HCT116 (cell line): ENCODE measurements around the gene CCNJ. TPM values are rescaled to one million over a fixed set of nuclear protein-coding genes. Genes with fewer than 3 reads are reported as not detected.

Experiments used
- ATAC-seq: fragments of 200-7000 bp; cut with Tn5 transposase; 2 replicates; pipeline ENCODE4 v1.9.1; 2020; ENCODE audit warnings: mild to moderate bottlenecking, moderate library complexity
- BruUV-seq: library from RNA; stranded (reverse); fragments of 400-500 nt; replicated peaks from 2 replicates; lab custom pipeline; 2021; lab: Mats Ljungman, UMichigan
- CTCF ChIA-PET: fragments of 300-600 bp; sonication (Branson Sonifier 250); formaldehyde crosslinking; loops from one replicate; lab custom pipeline; 2021; ENCODE audit warnings: antibody characterized with exemption; lab: Charles Lee
- POLR2A ChIA-PET: fragments of 300-600, 350-600 bp; sonication (Branson Sonifier 250); formaldehyde crosslinking; loops from one replicate; lab custom pipeline; 2021; ENCODE audit warnings: antibody characterized with exemption; lab: Charles Lee
- RAD21 ChIA-PET, 2 experiments: fragments of 300-600 bp; sonication (Branson Sonifier 250); formaldehyde crosslinking; loops; one replicate each; lab custom pipeline; 2023; ENCODE audit warnings: low total read pairs in 2 of 2; ENCODE audit not compliant: uncharacterized antibody in 2 of 2, unreplicated experiment in 2 of 2, low non-redundant PET in 1 of 2; lab: Charles Lee
- DNase-seq: peaks from one replicate; pipeline ENCODE4 v3.0.0-alpha.2; 2010; ENCODE audit warnings: low read depth, low spot score
- H2AFZ ChIP-seq: fragments of 200-600 bp; shearing (Covaris generic), sonication (generic); 2 replicates; pipeline ENCODE4 v1.6.1; 2017; ENCODE audit warnings: low read depth, mixed run types, mixed read lengths, antibody characterized with exemption, low read length; ENCODE audit not compliant: poor library complexity, severe bottlenecking
- H3K27ac ChIP-seq: 2 replicates; pipeline ENCODE4 v1.5.1; 2012; ENCODE audit warnings: low read depth, low read length
- H3K27me3 ChIP-seq: fragments of 200-600 bp; sonication (generic); 2 replicates; pipeline ENCODE4 v1.6.1; 2016; ENCODE audit warnings: mixed run types, low read length, mixed read lengths; ENCODE audit not compliant: insufficient read depth
- H3K36me3 ChIP-seq, 2 experiments: fragments of 200-500 bp in 1 of 2; fragments of 200-600 bp in 1 of 2; sonication (Bioruptor generic) in 1 of 2; sonication (generic) in 1 of 2; 2 replicates each; pipeline versions ENCODE4 v1.5.1 to v1.6.1; 2014 to 2016; ENCODE audit warnings: low read length in 2 of 2, inconsistent platforms in 1 of 2, mixed read lengths in 1 of 2, mixed run types in 1 of 2; ENCODE audit not compliant: insufficient read depth in 2 of 2, control insufficient read depth in 1 of 2
- H3K4me1 ChIP-seq, 2 experiments: fragments of 200-600 bp in 1 of 2; sonication (generic) in 1 of 2; 2 replicates each; pipeline versions ENCODE4 v1.5.1 to v1.6.1; 2012 to 2017; ENCODE audit warnings: low read length in 2 of 2, inconsistent platforms in 1 of 2, mild to moderate bottlenecking in 1 of 2, mixed read lengths in 1 of 2, mixed run types in 1 of 2, moderate library complexity in 1 of 2; ENCODE audit not compliant: insufficient read depth in 2 of 2, control insufficient read depth in 1 of 2
- H3K4me2 ChIP-seq: fragments of 200-600 bp; sonication (generic); 2 replicates; pipeline ENCODE4 v1.6.1; 2017; ENCODE audit warnings: mixed run types, low read length, mixed read lengths
- H3K4me3 ChIP-seq, 2 experiments: fragments of 200-600 bp in 1 of 2; sonication (generic) in 1 of 2; replicated peaks in 1 of 2; 2 replicates each; pipeline ENCODE4 v1.5.1; 2011 to 2016; ENCODE audit warnings: low read length in 2 of 2, control low read depth in 1 of 2, low read depth in 1 of 2, mild to moderate bottlenecking in 1 of 2, mixed read lengths in 1 of 2, mixed run types in 1 of 2
- H3K79me2 ChIP-seq: fragments of 200-600 bp; sonication (generic); 2 replicates; pipeline ENCODE4 v1.6.1; 2017; ENCODE audit warnings: mild to moderate bottlenecking, mixed run types, low read length, moderate library complexity, mixed read lengths; ENCODE audit not compliant: insufficient read depth
- H3K9ac ChIP-seq: fragments of 200-600 bp; sonication (generic); 2 replicates; pipeline ENCODE4 v1.6.1; 2016; ENCODE audit warnings: low read length, mixed read lengths
- H3K9me2 ChIP-seq: fragments of 200-600 bp; sonication (generic), shearing (Covaris generic); 2 replicates; pipeline ENCODE4 v1.6.1; 2017; ENCODE audit warnings: mixed run types, mild to moderate bottlenecking, moderate library complexity; ENCODE audit not compliant: insufficient read depth
- H3K9me3 ChIP-seq, 2 experiments: fragments of 200-500 bp in 1 of 2; fragments of 200-600 bp in 1 of 2; sonication (Bioruptor generic) in 1 of 2; sonication (generic) in 1 of 2; 2 replicates each; pipeline ENCODE4 v1.6.1; 2014 to 2017; ENCODE audit warnings: low read length in 2 of 2, mixed read lengths in 2 of 2, inconsistent platforms in 1 of 2, low read depth in 1 of 2, mild to moderate bottlenecking in 1 of 2, mixed run types in 1 of 2, moderate library complexity in 1 of 2; ENCODE audit not compliant: control insufficient read depth in 1 of 2, insufficient read depth in 1 of 2
- H4K20me1 ChIP-seq: fragments of 200-600 bp; sonication (generic), shearing (Covaris generic); 2 replicates; pipeline ENCODE4 v1.6.1; 2017; ENCODE audit warnings: mixed run types, mild to moderate bottlenecking, moderate library complexity; ENCODE audit not compliant: insufficient read depth
- CBX3 ChIP-seq: IDR thresholded peaks from 2 replicates; pipeline ENCODE4 v1.6.1; 2012; ENCODE audit warnings: low read depth
- EGR1 ChIP-seq: IDR thresholded peaks from 2 replicates; pipeline ENCODE4 v1.6.1; 2012; ENCODE audit warnings: low read depth
- EZH2 ChIP-seq: fragments of 200-600 bp; sonication (generic); IDR thresholded peaks from 2 replicates; pipeline ENCODE4 v1.6.1; 2017; ENCODE audit warnings: antibody characterized with exemption, mixed run types
- EZH2phosphoT487 ChIP-seq: fragments of 200-600 bp; IDR thresholded peaks from 2 replicates; pipeline ENCODE4 v1.6.1; 2018; ENCODE audit warnings: antibody characterized with exemption, borderline replicate concordance
- FOSL1 ChIP-seq: IDR thresholded peaks from 2 replicates; pipeline ENCODE4 v1.6.1; 2012; ENCODE audit warnings: low read depth
- JUND ChIP-seq: IDR thresholded peaks from 2 replicates; pipeline ENCODE4 v1.6.1; 2012
- POLR2A ChIP-seq: IDR thresholded peaks from 2 replicates; pipeline ENCODE4 v1.7.0; 2011; ENCODE audit warnings: borderline replicate concordance; ENCODE audit not compliant: insufficient read depth, insufficient read length; ENCODE audit errors: extremely low read depth
- POLR2AphosphoS5 ChIP-seq: IDR thresholded peaks from 2 replicates; pipeline ENCODE4 v1.6.1; 2011; ENCODE audit warnings: mild to moderate bottlenecking, low read depth, low read length, moderate library complexity
- SIN3A ChIP-seq: IDR thresholded peaks from 2 replicates; pipeline ENCODE4 v1.6.1; 2012; ENCODE audit warnings: low read depth
- ZFX ChIP-seq: fragments of 450-650 bp; IDR thresholded peaks from 2 replicates; pipeline ENCODE4 v1.6.1; 2017
- intact Hi-C: fragments of 100-400 bp; cut with micrococcal nuclease; formaldehyde crosslinking; loops from 2 replicates; pipeline ENCODE4 v1.10.0; 2022
- total RNA-seq: library from RNA; stranded (reverse); gene quantifications from one replicate; pipeline ENCODE4 v1.2.1, GENCODE V29; 2021; ENCODE audit not compliant: unreplicated experiment
- TF ChIP-seq, protein P1 (sequence below): IDR thresholded peaks from 2 replicates; pipeline ENCODE4 v1.6.1; 2012
- TF ChIP-seq, protein P2 (sequence below), 3 experiments: fragments of 200-600 bp in 1 of 3; sonication (generic) in 1 of 3; IDR thresholded peaks in 2 of 3; conservative IDR thresholded peaks in 1 of 3; 2 replicates each; pipeline ENCODE4 v1.5.1; 2012 to 2017; ENCODE audit warnings: low read depth in 2 of 3, low read length in 2 of 3, antibody characterized with exemption in 1 of 3, borderline replicate concordance in 1 of 3, control low read depth in 1 of 3, mild to moderate bottlenecking in 1 of 3, mixed read lengths in 1 of 3, mixed run types in 1 of 3, moderate library complexity in 1 of 3; ENCODE audit not compliant: insufficient read depth in 1 of 3
- TF ChIP-seq, protein P3 (sequence below): IDR thresholded peaks from 2 replicates; pipeline ENCODE4 v1.6.1; 2012
- TF ChIP-seq, protein P4 (sequence below): IDR thresholded peaks from 2 replicates; pipeline ENCODE4 v1.6.1; 2012; ENCODE audit warnings: low read depth

Gene CCNJ
- total RNA-seq, 1 experiment from 2014 or later: 12.2 TPM

DNA sequence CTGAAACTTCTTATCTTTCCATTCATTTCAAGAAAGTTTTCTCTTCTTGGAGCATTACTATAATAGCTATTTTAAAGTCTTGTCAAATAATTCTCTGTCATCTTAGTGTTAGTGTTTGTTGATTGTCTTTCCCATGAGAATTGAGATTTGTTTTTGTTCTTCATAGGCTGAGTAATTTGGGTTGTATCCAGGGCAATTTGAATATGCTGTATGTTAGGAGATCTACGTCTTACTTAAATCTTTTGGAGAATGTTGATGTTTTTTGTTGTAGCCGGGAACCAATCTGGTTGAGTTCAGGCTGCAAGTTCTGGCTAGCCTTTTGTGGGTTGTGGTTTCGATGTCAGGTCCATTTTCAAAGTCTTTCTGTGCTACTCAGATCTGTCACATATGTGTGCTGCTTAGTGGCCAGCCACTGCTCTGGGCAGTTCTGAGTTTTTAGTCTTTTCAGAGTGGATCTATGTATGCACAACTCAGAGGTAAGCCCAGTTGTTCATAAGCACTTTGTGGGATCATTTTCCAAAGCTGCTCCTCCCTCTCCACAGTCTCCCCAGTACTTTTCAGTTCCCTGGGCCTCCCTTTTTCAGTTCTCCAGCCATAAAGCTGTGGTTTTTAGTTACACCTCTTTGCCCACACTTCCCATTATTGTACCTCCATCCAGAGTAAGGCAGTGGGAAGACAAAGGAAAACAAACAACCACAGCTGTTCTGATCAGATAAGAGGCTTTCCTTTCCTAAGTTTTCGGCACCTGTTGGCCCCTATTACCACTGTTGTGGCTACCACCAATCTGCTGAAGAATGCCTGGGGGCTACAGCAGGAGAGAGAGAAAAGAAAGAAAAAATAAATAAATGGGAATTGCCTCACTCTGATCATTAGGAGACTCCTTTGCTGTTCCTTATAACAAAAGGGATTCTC, 4.7 kb upstream of the CCNJ start:
- DNase-seq (no peak), ATAC-seq (no peak)
- H2AFZ ChIP-seq: no peak overlapping the region
- no peak for TF ChIP-seq ZFX
- TF ChIP-seq EGR1: no peak
- no peak for TF ChIP-seq FOSL1
- TF ChIP-seq, protein P1, sequence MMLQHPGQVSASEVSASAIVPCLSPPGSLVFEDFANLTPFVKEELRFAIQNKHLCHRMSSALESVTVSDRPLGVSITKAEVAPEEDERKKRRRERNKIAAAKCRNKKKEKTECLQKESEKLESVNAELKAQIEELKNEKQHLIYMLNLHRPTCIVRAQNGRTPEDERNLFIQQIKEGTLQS: no peak
- TF ChIP-seq, protein P2, sequence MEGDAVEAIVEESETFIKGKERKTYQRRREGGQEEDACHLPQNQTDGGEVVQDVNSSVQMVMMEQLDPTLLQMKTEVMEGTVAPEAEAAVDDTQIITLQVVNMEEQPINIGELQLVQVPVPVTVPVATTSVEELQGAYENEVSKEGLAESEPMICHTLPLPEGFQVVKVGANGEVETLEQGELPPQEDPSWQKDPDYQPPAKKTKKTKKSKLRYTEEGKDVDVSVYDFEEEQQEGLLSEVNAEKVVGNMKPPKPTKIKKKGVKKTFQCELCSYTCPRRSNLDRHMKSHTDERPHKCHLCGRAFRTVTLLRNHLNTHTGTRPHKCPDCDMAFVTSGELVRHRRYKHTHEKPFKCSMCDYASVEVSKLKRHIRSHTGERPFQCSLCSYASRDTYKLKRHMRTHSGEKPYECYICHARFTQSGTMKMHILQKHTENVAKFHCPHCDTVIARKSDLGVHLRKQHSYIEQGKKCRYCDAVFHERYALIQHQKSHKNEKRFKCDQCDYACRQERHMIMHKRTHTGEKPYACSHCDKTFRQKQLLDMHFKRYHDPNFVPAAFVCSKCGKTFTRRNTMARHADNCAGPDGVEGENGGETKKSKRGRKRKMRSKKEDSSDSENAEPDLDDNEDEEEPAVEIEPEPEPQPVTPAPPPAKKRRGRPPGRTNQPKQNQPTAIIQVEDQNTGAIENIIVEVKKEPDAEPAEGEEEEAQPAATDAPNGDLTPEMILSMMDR (IDR thresholded peaks at IDR 0.05 in 2 of 3, conservative IDR thresholded peaks at IDR 0.05 in 1 of 3; ENCODE audit: borderline replicate concordance in 1 of 3, insufficient read depth in 1 of 3, low read depth in 2 of 3, low read length in 2 of 3): no peak
- TF ChIP-seq EZH2phosphoT487: no peak
- TF ChIP-seq POLR2A: no peak
- TF ChIP-seq, protein P3, sequence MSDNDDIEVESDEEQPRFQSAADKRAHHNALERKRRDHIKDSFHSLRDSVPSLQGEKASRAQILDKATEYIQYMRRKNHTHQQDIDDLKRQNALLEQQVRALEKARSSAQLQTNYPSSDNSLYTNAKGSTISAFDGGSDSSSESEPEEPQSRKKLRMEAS: no peak
- TF ChIP-seq JUND: no peak
- no peak for TF ChIP-seq SIN3A
- TF ChIP-seq POLR2AphosphoS5: no peak
- TF ChIP-seq EZH2: no peak
- TF ChIP-seq CBX3: no peak
- TF ChIP-seq, protein P4, sequence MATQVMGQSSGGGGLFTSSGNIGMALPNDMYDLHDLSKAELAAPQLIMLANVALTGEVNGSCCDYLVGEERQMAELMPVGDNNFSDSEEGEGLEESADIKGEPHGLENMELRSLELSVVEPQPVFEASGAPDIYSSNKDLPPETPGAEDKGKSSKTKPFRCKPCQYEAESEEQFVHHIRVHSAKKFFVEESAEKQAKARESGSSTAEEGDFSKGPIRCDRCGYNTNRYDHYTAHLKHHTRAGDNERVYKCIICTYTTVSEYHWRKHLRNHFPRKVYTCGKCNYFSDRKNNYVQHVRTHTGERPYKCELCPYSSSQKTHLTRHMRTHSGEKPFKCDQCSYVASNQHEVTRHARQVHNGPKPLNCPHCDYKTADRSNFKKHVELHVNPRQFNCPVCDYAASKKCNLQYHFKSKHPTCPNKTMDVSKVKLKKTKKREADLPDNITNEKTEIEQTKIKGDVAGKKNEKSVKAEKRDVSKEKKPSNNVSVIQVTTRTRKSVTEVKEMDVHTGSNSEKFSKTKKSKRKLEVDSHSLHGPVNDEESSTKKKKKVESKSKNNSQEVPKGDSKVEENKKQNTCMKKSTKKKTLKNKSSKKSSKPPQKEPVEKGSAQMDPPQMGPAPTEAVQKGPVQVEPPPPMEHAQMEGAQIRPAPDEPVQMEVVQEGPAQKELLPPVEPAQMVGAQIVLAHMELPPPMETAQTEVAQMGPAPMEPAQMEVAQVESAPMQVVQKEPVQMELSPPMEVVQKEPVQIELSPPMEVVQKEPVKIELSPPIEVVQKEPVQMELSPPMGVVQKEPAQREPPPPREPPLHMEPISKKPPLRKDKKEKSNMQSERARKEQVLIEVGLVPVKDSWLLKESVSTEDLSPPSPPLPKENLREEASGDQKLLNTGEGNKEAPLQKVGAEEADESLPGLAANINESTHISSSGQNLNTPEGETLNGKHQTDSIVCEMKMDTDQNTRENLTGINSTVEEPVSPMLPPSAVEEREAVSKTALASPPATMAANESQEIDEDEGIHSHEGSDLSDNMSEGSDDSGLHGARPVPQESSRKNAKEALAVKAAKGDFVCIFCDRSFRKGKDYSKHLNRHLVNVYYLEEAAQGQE: no peak
- H3K79me2 ChIP-seq: no peaks in the 10 kb centered on the region
- H3K9ac ChIP-seq: no peak overlapping the region
- no peak overlapping the region for H3K4me2 ChIP-seq
- peaks cover 0 to 9% of the 10 kb centered on the region in 2 experiments; a peak in 3 of 4 replicates for H3K4me1 ChIP-seq
- ChIA-PET CTCF (no interaction called here), POLR2A (interaction anchor here (0.7 kb wide), 1 partner anchor 92 kb away, joined by 3 read pairs; the partner anchor contains the start of gene ZNF518A), RAD21 (no interaction called here)
- H3K36me3 ChIP-seq: no peaks in the 10 kb centered on the region
- no peaks in the 10 kb centered on the region for H3K27me3 ChIP-seq
- BruUV-seq: no TSS peak
- no peaks in the 10 kb centered on the region for H3K9me3 ChIP-seq
- H3K4me3 ChIP-seq: no peak overlapping the region
- intact Hi-C loops: no loop called here
- H3K27ac ChIP-seq: no peak overlapping the region
- no peaks in the 10 kb centered on the region for H3K9me2 ChIP-seq
- H4K20me1 ChIP-seq: no peaks in the 10 kb centered on the region
